GM21717 (cell line): Measurements from ENCODE around the gene ATAT1.

ENCODE experiments used
- ATAC-seq: cut with Tn5 transposase; IDR thresholded peaks from one replicate; pipeline ENCODE4 v1.9.1; 2021; ENCODE audit warnings: mild to moderate bottlenecking, moderate library complexity; ENCODE audit not compliant: unreplicated experiment

Gene ATAT1

DNA sequence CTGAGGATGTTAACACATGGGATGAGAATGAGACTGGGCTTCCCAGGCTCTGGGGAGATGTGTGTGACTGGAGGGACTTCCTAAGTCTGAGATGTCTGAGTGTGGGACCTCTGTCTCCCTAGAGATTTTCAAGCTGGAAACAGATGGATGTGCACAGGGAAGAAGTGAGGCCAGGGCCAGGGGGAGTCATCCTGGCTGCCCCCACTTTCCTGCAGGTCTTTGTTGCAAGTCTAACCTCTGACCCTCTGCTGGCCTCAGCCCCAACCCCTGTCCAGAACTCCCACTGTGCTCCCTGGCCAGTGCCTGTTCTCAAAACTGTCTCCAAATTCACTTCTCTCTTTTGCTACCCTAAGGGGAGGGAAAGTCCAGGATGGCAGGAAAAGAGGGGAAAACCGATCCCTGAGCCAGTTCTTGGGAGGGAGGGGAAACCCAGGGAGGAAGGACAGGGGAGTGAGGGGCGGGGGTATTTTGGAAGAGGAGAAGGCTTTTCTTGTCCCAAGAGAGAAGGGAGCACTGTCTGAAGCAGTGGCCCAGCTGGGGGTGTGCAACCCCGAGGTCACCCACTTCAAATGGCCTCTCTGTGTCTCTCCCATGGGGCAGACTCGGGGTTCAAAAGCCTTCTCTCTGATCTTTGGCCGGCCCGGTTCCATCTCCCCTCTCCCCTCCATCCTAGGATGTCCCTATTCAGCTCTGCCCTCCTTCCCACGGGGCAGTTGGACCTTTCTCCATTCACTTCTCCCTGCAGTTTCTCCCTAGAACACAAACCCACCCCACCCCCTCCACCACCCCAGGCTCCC, 56.7 kb downstream of the ATAT1 start:
- no peak for ATAC-seq

DNA sequence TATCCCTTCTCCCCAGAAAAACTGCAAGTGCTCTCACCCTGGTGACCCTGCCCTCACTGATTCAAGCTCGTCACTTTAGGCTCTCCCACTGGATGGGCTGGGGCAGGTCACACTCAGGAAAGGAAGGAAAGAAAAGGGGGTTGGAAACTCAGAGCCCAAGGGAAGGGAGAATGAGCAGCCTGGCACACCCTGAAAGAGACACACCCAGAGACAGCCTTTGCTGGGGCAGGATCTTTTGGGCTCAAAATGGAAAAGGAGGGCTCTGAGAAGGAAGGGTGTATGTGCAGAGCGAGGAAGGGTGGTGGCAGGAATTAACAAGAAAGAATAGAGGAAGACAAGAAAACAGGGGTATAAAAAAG, 57.3 kb downstream of the ATAT1 start:
- ATAC-seq: no peak

DNA sequence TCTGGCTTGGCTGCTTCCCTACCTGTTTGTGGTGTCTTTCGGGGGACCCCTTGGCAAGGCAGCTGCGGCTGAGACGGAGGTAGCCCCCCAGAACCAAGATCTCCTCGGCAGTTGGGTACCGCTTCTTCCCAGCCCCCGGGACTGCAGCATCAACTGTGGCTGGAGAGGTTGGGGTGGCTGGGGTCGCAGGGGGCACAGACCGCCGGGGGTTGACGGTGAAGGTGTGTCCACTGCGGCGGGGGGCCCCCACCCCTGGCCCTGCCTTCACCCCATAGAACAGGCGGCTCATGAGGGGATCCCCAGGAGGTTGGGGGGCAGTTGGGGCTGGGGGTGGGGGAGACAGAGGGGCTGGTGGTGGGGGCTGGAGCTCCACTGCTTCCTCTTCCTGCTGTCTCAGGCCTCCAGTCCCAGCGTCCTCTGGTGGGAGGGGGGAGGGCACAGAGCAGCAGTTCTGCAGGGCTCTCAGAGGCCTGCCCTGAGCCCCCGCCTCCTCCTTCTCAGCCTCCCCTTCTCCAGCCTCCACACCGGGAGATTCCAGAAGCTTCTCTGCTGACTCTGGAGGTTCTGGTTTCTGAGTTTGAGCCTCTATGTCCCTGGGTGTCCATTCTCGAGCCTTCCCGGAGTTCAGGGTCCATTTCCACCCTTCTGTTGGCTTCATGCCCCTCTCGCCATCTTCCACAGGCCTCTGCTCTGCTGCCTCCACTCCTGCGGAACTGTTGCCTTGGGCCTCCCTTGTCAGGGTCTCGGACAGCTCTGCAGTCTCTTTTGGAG, 57.9 kb downstream of the ATAT1 start:
- no peak for ATAC-seq

DNA sequence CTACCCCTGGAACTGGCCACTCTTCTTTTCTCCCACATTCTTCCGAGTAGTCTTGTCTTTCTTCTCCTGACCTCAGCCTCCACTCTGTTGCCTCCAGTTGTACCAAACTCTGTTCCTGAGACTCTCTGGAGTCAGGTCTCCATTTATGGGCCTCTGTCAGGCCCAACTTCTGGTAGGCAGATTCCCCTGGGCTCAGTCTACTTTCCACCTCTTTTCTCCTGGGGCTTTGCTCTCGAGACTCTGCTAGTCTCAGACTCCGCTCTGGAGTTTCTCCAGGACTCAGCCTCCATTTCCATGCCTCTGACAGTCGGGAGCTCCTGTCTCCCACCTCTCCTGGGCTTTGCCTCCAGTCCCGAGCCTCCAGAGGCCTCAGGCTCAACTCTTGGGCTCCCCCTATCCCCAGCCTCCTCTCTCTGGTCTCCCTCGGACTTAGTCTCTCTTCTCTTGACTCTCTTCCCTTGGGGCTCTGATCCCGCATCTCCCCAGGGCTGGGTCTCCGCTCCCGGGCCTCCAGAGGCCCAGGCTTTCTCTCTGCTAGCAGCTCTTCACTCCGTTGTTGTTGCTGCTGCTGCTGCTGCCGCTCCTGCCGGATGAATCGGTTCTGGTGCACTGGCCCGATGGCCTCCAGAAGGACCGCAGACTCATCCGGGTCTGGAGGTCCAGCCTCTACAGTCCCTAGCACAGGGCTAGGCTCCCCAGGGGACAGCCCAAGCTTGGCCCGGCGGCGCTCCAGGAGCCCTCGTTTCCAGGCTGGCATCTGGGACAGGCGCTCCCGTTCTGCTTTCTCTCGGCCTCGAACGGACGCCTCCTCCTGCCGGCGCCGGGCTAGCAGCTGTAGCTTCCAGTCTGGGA, 58.7 kb downstream of the ATAT1 start:
- no peak for ATAC-seq

GRCh38 chr6:30686009-30686907, 59.6 kb downstream of the ATAT1 start, which contains the start of gene PPP1R18:
TSS of gene PPP1R18 (minus strand) at chr6:30686645. CDS start at chr6:30686018, 627 bp downstream.
- ATAC-seq: no peak

GRCh38 chr6:30686908-30687658, 60.4 kb downstream of the ATAT1 start:
- ATAC-seq: peak; percentile 31

DNA sequence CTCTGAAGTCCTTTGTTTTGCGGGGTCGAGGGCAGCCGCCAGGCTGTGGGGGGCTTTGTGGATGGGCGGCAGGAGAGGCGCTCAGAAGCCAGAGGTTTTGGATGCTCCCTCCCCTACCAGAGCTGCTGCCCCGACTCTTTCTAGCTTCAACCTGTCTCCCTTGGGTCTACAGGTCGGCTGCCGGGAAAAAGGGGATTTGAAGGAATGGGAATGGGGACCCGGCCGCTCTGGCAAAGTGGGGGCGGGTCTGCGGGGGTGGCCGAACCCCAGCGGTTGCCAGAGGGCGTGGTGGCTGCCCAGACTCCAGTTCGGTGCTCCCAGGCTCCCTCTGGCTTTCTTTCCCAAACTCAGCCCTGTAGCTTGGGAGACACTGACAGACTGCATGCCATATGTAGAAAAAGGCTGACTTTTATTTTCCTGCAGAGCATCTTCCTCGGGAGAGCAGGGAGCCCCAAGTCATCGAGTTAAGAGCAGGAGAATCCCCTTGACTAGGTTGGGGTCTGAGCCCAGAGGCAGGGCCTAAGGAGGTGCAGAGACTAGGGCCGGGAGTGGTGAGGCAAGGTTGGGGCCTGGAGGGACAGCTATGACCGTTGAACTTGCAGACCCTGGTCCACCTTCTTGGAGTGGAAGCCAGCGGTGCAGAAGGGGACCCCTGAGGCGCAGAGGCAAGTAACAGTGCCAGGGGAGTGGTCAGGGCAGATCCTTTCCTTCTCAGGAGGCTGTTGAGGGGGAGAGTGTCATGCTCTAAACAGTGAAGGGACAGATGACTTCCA, 61.2 kb downstream of the ATAT1 start:
- no peak for ATAC-seq

- ATAC-seq: no peak
Observed at GRCh38 chr6:30688569-30688968, 61.9 kb downstream of the ATAT1 start.

DNA sequence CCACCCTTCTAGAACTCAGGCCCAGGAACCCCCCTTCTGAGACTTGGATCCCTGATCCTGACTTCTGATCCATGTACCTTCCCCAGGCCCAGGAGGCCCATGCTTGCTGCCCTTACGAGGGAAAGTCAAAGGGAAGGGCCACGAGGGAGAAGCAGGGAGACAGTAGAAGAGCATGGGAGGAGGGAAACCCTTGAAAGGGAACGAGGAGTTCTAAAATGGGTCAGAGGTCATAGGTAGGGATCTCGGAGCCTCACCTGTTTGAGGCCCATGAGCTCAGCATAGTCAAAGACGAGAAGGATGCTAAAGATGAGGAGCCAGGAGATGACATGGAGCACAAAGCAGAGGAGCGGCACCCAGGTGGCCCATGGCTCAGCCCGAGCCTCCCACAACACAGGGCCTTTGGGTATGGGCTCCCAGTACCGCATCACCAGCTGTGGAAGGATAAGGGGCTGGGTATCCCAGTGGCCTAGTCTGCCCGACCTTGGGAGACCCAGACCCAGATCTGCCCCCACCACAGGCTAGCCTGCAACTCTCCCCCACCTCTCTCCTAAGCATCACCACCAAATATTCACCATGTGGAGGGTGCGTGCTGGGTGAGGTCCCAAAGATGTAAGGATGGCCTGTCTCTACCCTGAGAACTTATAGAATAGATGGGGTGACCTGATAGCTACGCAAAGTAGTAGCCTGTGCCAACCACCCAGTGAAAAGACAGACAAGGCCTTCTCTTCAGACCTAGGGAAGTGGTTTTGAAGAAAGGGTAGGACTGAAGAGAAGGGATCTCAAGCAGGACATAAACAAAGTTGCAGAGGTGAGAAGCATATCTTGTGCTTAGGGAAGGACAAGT, 62.6 kb downstream of the ATAT1 start:
- no peak for ATAC-seq

DNA sequence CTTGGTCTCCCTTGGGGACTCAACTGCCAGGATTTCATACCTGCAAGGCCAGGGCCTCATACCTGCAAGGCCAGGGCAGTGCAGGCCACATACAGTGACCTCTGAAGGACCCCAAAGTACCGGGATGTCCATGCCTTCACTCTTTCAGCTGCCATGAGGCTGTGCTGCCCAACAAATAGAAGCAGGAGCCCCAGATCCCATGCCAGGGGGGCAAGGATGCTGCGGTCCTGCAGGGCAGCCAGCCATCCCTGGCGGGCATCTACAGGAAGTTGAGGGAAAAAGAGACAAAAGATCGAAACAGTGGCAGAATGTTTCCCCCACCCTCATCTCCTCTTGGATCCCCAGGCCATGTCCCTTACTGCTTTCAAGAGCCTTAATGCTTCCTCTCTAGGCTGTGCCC, 63.3 kb downstream of the ATAT1 start:
- no peak for ATAC-seq

- ATAC-seq: no peak
Observed at GRCh38 chr6:30690403-30691207, 63.9 kb downstream of the ATAT1 start, which contains the start of gene NRM. TSS of gene NRM (minus strand) at chr6:30690984. CDS start at chr6:30690974, 10 bp downstream.

DNA sequence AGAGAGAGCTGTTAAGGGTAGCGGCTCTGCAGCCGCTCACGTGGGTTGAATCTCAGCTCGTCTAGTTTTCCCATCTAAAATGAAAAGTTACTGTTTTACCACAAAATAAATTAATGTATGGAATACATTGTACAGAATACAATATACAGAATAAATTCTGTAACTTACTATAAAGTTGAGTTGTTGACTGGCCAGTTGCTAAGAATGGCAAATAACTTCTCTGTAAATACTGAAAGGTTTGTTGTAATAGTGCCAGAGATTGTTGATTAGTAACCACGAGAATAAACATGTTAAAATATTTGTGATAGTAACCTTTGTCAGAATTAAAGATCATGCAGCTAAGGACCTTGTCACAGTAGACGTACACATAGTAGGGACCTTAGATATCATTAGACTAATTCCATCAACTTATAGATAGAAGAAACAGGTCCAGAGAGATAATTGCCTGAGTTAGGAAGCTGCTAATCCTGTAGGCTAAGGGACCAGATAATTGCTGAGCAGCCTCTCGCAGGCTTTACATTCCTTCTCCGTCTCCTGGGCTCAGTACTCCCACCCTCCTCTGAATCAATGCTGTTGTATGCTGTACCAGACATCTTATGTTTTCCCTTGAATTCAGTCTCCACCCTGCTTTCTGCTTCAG, 64.7 kb downstream of the ATAT1 start:
- no peak for ATAC-seq
